WI38 (cell line): ENCODE results near the gene ZFYVE28.

Experiments used
- H3K4me3 ChIP-seq: 2 replicates; pipeline ENCODE4 v1.5.1; 2011; ENCODE audit warnings: low read depth, mild to moderate bottlenecking, control low read depth, low read length
- CTCF ChIP-seq: IDR thresholded peaks from 2 replicates; pipeline ENCODE4 v1.5.1; 2012; ENCODE audit warnings: low read depth, mild to moderate bottlenecking, control low read depth, low read length

ZFYVE28 gene

GRCh38 chr4:2245057-2245786 lies 173.2 kb downstream of the ZFYVE28 start:
- no peak for TF ChIP-seq CTCF
- no peak overlapping the region for H3K4me3 ChIP-seq

- 0 out of 2 replicates have a peak, but pooled peaks have one; percentile 6 for TF ChIP-seq CTCF
- no peak overlapping the region for H3K4me3 ChIP-seq
Measured at GRCh38 chr4:2243681-2244380, 174.6 kb downstream of the ZFYVE28 start.

- peak within 1 kb of the TSS; percentile 87 for H3K4me3 ChIP-seq
- TF ChIP-seq CTCF, result no peak
Measured at GRCh38 chr4:2241410-2242353, 176.8 kb downstream of the ZFYVE28 start, which contains the start of the genes HAUS3 and POLN. HAUS3 (minus strand) TSS chr4:2242121; CDS start chr4:2240946, 1,175 bp downstream. POLN (minus strand) TSS chr4:2242121; CDS start chr4:2229231, 12,890 bp downstream.

GRCh38 chr4:2241003-2241402 lies 177.4 kb downstream of the ZFYVE28 start:
- TF ChIP-seq CTCF, result no peak
- peak overlapping the region; percentile 87 for H3K4me3 ChIP-seq

GRCh38 chr4:2236944-2237666 lies 181.3 kb downstream of the ZFYVE28 start:
- TF ChIP-seq CTCF, result no peak
- no peak overlapping the region for H3K4me3 ChIP-seq

- H3K4me3 ChIP-seq, result no peak overlapping the region
- no peak for TF ChIP-seq CTCF
Measured at GRCh38 chr4:2231082-2231481, 187.4 kb downstream of the ZFYVE28 start.
